K562 (cell line): ENCODE data around the gene SLC38A8.

Experiments
- RAD21 ChIP-seq, 2 experiments: fragments of 250-450 bp in 1 of 2; fragments of 450-650 bp in 1 of 2; sonication (Bioruptor Pico) in 1 of 2; formaldehyde crosslinking in 1 of 2; IDR thresholded peaks in 1 of 2; conservative IDR thresholded peaks in 1 of 2; 2 replicates each; pipeline versions ENCODE4 v1.4.0 to v1.8.0; 2020 to 2022; ENCODE audit warnings: mild to moderate bottlenecking in 2 of 2, moderate library complexity in 1 of 2
- SP2 ChIP-seq: IDR thresholded peaks from 2 replicates; pipeline ENCODE4 v1.6.1; 2011; ENCODE audit warnings: mild to moderate bottlenecking, low read depth, low read length, moderate library complexity; ENCODE audit not compliant: poor library complexity, severe bottlenecking; ENCODE audit errors: extremely low read depth

GRCh38 chr16:84055801-84056634 is 13.4 kb upstream of the SLC38A8 start:
- TF ChIP-seq RAD21 (CRISPR knock-in tag; conservative IDR thresholded peaks at IDR 0.05 in 1 of 2, IDR thresholded peaks at IDR 0.05 in 1 of 2), result no peak
- no peak for TF ChIP-seq SP2
